Measurements from ENCODE around the gene NXPE1. TPM values are rescaled to one million over a fixed set of nuclear protein-coding genes. Genes with fewer than 3 reads are reported as not detected.

The NXPE1 gene
- total and polyA plus RNA-seq, 2 experiments from 2014 or later, result not detected

GRCh38 chr11:114501901-114502300 lies 57.8 kb downstream of the NXPE1 start (continued):
- no peak for TF ChIP-seq ETS1 (IDR thresholded peaks at IDR 0.05)
- no peak for TF ChIP-seq EZH2phosphoT487 (IDR thresholded peaks at IDR 0.05; ENCODE audit: unreplicated experiment)
- no peak for TF ChIP-seq ZNF331 (CRISPR knock-in tag; IDR thresholded peaks at IDR 0.05; ENCODE audit: low read depth)
- no peak for TF ChIP-seq POLR2AphosphoS5 (IDR thresholded peaks at IDR 0.05; ENCODE audit: low read depth)

GRCh38 chr11:114499756-114500155 lies 59.9 kb downstream of the NXPE1 start:
- Histone ChIP-seq H4K20me1 (replicated peaks; ENCODE audit: insufficient read depth) (no peaks in the 10 kb centered on the region), H3K4me3 (no peak overlapping the region), H3K27me3 (ENCODE audit: insufficient read depth) (no peaks in the 10 kb centered on the region), H3K4me2 (no peak overlapping the region), H3F3A (replicated peaks; ENCODE audit: low read depth) (no peaks in the 10 kb centered on the region), H2AFZ (no peak overlapping the region), H3K4me1 (ENCODE audit: insufficient read depth) (no peaks in the 10 kb centered on the region), H3K36me3 (ENCODE audit: insufficient read depth) (no peaks in the 10 kb centered on the region), H3K79me2 (replicated peaks; ENCODE audit: insufficient read depth) (no peaks in the 10 kb centered on the region), H3K9me2 (ENCODE audit: insufficient read depth) (peaks cover 3% of the 10 kb centered on the region; the same call in 1 of the 2 replicates), H3K27ac (ENCODE audit: low read depth) (no peak overlapping the region)
- Mint-ChIP-seq H3K4me3 (no peak overlapping the region), H3K9me3 (no peaks in the 10 kb centered on the region; the same call in 2 of the 3 replicates), H3K27me3 (ENCODE audit: insufficient read depth, low read depth, poor library complexity) (no peaks in the 10 kb centered on the region), H3K27ac (no peak overlapping the region), H3K36me3 (ENCODE audit: low read depth) (no peaks in the 10 kb centered on the region; the same call in 2 of the 3 replicates), H3K4me1 (no peaks in the 10 kb centered on the region)
- ATAC-seq, result no peak
- no peak for DNase-seq (ENCODE audit: low spot score)
- no peak for TF ChIP-seq POLR2AphosphoS5 (IDR thresholded peaks at IDR 0.05; ENCODE audit: low read depth)
- no peak for TF ChIP-seq REST (IDR thresholded peaks at IDR 0.05; ENCODE audit: unreplicated experiment)
- TF ChIP-seq CREB1 (CRISPR knock-in tag; IDR thresholded peaks at IDR 0.05; ENCODE audit: low read depth), result no peak
- TF ChIP-seq STAT1 (IDR thresholded peaks at IDR 0.05; ENCODE audit: unreplicated experiment), result no peak

- Histone ChIP-seq H3K27me3 (ENCODE audit: insufficient read depth) (no peaks in the 10 kb centered on the region), H3K4me3 (no peak overlapping the region), H2AFZ (no peak overlapping the region), H3K27ac (ENCODE audit: low read depth) (no peak overlapping the region), H3K4me1 (ENCODE audit: insufficient read depth) (no peaks in the 10 kb centered on the region), H3K79me2 (replicated peaks; ENCODE audit: insufficient read depth) (no peaks in the 10 kb centered on the region), H3K4me2 (no peak overlapping the region), H3K9me2 (ENCODE audit: insufficient read depth) (peaks cover 8% of the 10 kb centered on the region; the same call in 1 of the 2 replicates), H3K36me3 (ENCODE audit: insufficient read depth) (no peaks in the 10 kb centered on the region), H4K20me1 (replicated peaks; ENCODE audit: insufficient read depth) (no peaks in the 10 kb centered on the region), H3F3A (replicated peaks; ENCODE audit: low read depth) (no peaks in the 10 kb centered on the region)
- H3K9me3 Mint-ChIP-seq, result peaks cover 5% of the 10 kb centered on the region; the same call in 2 of the 3 replicates
- peaks cover under 1% of the 10 kb centered on the region for H3K36me3 Mint-ChIP-seq (ENCODE audit: low read depth)
- no peak for ATAC-seq
- H3K27me3 Mint-ChIP-seq (ENCODE audit: insufficient read depth, low read depth, poor library complexity), result no peaks in the 10 kb centered on the region
- no peak overlapping the region for H3K27ac Mint-ChIP-seq
- no peak overlapping the region for H3K4me3 Mint-ChIP-seq
- no peak for DNase-seq (ENCODE audit: low spot score)
- no peaks in the 10 kb centered on the region for H3K4me1 Mint-ChIP-seq
- TF ChIP-seq REST (IDR thresholded peaks at IDR 0.05; ENCODE audit: unreplicated experiment), result no peak
- TF ChIP-seq CTCF (conservative IDR thresholded peaks at IDR 0.05; ENCODE audit: low read depth in 2 of 2), result peak in 1 of 2 experiments; percentile 47; a peak in 3 of 4 replicates
- TF ChIP-seq EZH2phosphoT487 (IDR thresholded peaks at IDR 0.05; ENCODE audit: unreplicated experiment), result no peak
Measured at GRCh38 chr11:114496915-114497314, 62.8 kb downstream of the NXPE1 start.

Data from GM23338 (cell line).